Right lobe of liver (tissue), 6 donors: Measurements from ENCODE around the gene ARG2. TPM values are rescaled to one million over a fixed set of nuclear protein-coding genes. Genes with fewer than 3 reads are reported as not detected.
A peak's percentile ranks its signal among the peaks of the same experiment; 100 is the strongest.
"Not testable (repeated sequence)": the region's sequence is repeated elsewhere in the genome, so short reads cannot be mapped to it uniquely, and the experiment has no call there.

Experiments
- ATAC-seq, 4 donors: fragments of 200-7000 bp; cut with Tn5 transposase; one replicate each; pipeline ENCODE4 v1.9.1; 2020; ENCODE audit warnings: mild to moderate bottlenecking in 4 of 4, moderate library complexity in 4 of 4
- DNase-seq, 3 donors: peaks; one replicate each; pipeline ENCODE4 v3.0.0-alpha.2; 2020
- H3K27ac ChIP-seq, 3 donors: fragments of 200-600 bp; one replicate each; pipeline ENCODE4 v1.8.0; 2022
- H3K27me3 ChIP-seq, 2 donors: fragments of 200-600 bp; one replicate each; pipeline ENCODE4 v1.8.0; 2022
- H3K36me3 ChIP-seq, 4 donors: fragments of 200-600 bp; sonication (generic) in 1 of 4; one replicate each; pipeline versions ENCODE4 v1.5.1 to v1.8.0; 2017 to 2022; ENCODE audit warnings: control low read depth in 1 of 4
- H3K4me1 ChIP-seq, 4 donors: fragments of 200-600 bp; sonication (generic) in 1 of 4; one replicate each; pipeline versions ENCODE4 v1.5.1 to v1.8.0; 2017 to 2022; ENCODE audit warnings: control low read depth in 1 of 4
- H3K4me3 ChIP-seq, 3 donors: fragments of 200-600 bp; one replicate each; pipeline ENCODE4 v1.8.0; 2022
- H3K9me3 ChIP-seq, 4 donors: fragments of 200-600 bp; sonication (generic) in 1 of 4; one replicate each; pipeline versions ENCODE4 v1.5.1 to v1.8.0; 2017 to 2022; ENCODE audit warnings: control low read depth in 1 of 4
- POLR2A ChIP-seq: fragments of 450-650 bp; IDR thresholded peaks from one replicate; pipeline ENCODE4 v1.6.1; 2017; ENCODE audit warnings: antibody characterized with exemption, mild to moderate bottlenecking
- WGBS: methylation state at CpG from one replicate; pipeline ENCODE4 v1.1.6; 2018; ENCODE audit warnings: low coverage, low lambda C conversion rate; ENCODE audit not compliant: insufficient coverage; ENCODE audit errors: missing lambda C conversion rate; 5-methylcytosine and 5-hydroxymethylcytosine counted together
- intact Hi-C, 2 donors: fragments of 100-400 bp; cut with DNase I; formaldehyde crosslinking; loops; one replicate each; pipeline versions ENCODE4 v1.11.2 to v1.14.1; 2022
- total RNA-seq, 6 experiments: library from RNA; depleted of rRNA in 2 of 6; stranded (reverse); fragments of >200 nt in 2 of 6; fragmentation: NEBNext Ultra II Directional in 3 of 6; extraction: Animal tissue kit (Norgen Biotek cat#: 25700) in 3 of 6; gene quantifications; one replicate each; pipeline versions ENCODE4 v1.1.0 to v1.2.4, GENCODE V29; 2016 to 2023
- TF ChIP-seq, protein P1 (sequence below), 4 donors: fragments of 200-600 bp in 3 of 4; fragments of 450-650 bp in 1 of 4; IDR thresholded peaks; one replicate each; pipeline versions ENCODE4 v1.5.1 to v1.8.0; 2016 to 2022; ENCODE audit warnings: antibody characterized with exemption in 4 of 4, mild to moderate bottlenecking in 2 of 4
- donor health status: DM: no; HTN: yes; CAD: no.
- donor health status: DM: no; HTN: no; CAD: no.
- donor health status: DM: no; HTN: no; CAD: no.
- donor health status: DM: no; HTN: yes; CAD: no.
- donor health status: DM: no; HTN: yes; CAD: no.

The ARG2 gene
- total RNA-seq, 6 experiments from 2014 or later = 0.92 to 3.3 (median 1.7) TPM; not detected in 1

- intact Hi-C loops = no loop called here
- ATAC-seq (no peak), DNase-seq (no peak)
- Histone ChIP-seq H3K9me3 (no peaks in the 10 kb centered on the region), H3K4me3 (no peak overlapping the region), H3K27me3 (no peaks in the 10 kb centered on the region), H3K36me3 (no peaks in the 10 kb centered on the region), H3K27ac (no peak overlapping the region), H3K4me1 (peaks cover 0 to 11% (median 3%) of the 10 kb centered on the region in 4 donors)
- TF ChIP-seq, protein P1, sequence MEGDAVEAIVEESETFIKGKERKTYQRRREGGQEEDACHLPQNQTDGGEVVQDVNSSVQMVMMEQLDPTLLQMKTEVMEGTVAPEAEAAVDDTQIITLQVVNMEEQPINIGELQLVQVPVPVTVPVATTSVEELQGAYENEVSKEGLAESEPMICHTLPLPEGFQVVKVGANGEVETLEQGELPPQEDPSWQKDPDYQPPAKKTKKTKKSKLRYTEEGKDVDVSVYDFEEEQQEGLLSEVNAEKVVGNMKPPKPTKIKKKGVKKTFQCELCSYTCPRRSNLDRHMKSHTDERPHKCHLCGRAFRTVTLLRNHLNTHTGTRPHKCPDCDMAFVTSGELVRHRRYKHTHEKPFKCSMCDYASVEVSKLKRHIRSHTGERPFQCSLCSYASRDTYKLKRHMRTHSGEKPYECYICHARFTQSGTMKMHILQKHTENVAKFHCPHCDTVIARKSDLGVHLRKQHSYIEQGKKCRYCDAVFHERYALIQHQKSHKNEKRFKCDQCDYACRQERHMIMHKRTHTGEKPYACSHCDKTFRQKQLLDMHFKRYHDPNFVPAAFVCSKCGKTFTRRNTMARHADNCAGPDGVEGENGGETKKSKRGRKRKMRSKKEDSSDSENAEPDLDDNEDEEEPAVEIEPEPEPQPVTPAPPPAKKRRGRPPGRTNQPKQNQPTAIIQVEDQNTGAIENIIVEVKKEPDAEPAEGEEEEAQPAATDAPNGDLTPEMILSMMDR (IDR thresholded peaks at IDR 0.05) = no peak
- TF ChIP-seq POLR2A = no peak
- WGBS = 34% methylated on average over 2 of the region's 2 CpGs
Measured at GRCh38 chr14:67623114-67623513, 3.4 kb downstream of the ARG2 start.

DNA sequence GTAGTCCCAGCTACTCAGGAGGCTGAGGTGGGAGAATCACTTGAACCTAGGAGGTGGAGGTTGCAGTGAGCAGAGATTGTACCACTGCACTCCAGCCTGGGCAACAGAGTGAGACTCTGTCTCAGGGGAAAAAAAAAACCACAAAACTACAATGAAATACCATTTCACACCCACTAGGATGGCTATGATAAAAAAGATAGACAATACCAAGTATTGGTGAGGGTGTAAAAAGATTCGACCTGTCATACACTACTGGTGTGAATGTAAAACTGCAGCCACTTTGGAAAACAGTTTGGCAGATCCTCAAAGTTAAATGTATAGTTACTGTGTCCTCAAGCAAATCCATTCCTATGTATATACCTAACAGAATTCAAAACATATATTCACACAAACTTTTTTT is 6.4 kb downstream of the ARG2 start:
- H3K4me1 ChIP-seq, H3K9me3 ChIP-seq, intact Hi-C loops, H3K4me3 ChIP-seq, H3K27ac ChIP-seq, H3K36me3 ChIP-seq, H3K27me3 ChIP-seq, DNase-seq, ATAC-seq: not testable (repeated sequence)
- WGBS = 86% methylated on average over 1 of the region's 1 CpG

DNA sequence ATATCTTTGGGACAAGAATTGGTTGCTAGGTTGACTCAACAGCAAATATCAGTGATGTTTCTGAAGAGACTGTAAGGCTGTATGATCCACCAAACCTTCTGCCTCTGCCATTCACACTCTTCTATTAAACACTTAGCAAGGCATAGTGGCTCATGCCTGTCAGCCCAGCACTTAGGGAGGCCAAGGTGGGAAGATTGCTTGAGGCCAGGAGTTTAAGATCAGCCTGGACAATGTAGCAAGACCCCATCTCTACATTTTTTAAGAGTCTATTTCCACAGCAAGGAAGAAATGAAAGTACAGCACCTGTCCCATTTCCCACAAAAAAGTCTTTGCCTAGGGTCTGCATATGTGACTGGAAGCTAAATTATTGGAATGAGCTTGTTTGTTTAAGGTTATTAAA is 7.8 kb downstream of the ARG2 start:
- DNase-seq = no peak
- intact Hi-C loops = no loop called here
- H3K4me3 ChIP-seq = no peak overlapping the region
- no peak for TF ChIP-seq POLR2A
- TF ChIP-seq, protein P1 (IDR thresholded peaks at IDR 0.05) = no peak
- no peaks in the 10 kb centered on the region for H3K36me3 ChIP-seq
- no peaks in the 10 kb centered on the region for H3K9me3 ChIP-seq
- no peak for ATAC-seq
- H3K27me3 ChIP-seq = no peaks in the 10 kb centered on the region
- no peaks in the 10 kb centered on the region for H3K4me1 ChIP-seq
- no peak overlapping the region for H3K27ac ChIP-seq

- Histone ChIP-seq H3K27ac (no peak overlapping the region), H3K36me3 (no peaks in the 10 kb centered on the region), H3K4me1 (no peaks in the 10 kb centered on the region), H3K27me3 (no peaks in the 10 kb centered on the region), H3K4me3 (no peak overlapping the region), H3K9me3 (no peaks in the 10 kb centered on the region)
- no peak for TF ChIP-seq POLR2A
- TF ChIP-seq, protein P1 (IDR thresholded peaks at IDR 0.05) = no peak
- DNase-seq (no peak), ATAC-seq (no peak)
- WGBS = 94% methylated on average over 4 of the region's 4 CpGs
- intact Hi-C loops = no loop called here
Measured at GRCh38 chr14:67630186-67630585, 10.5 kb downstream of the ARG2 start.

GRCh38 chr14:67630938-67631337 is 11.2 kb downstream of the ARG2 start:
- ATAC-seq = peak; percentile 43 to 78 (median 58)
- H3K9me3 ChIP-seq = no peaks in the 10 kb centered on the region
- no peak overlapping the region for H3K27ac ChIP-seq
- no peak for TF ChIP-seq POLR2A
- TF ChIP-seq, protein P1 (IDR thresholded peaks at IDR 0.05) = no peak
- WGBS = 55% methylated on average over 5 of the region's 5 CpGs
- intact Hi-C loops = no loop called here
- DNase-seq = no peak
- H3K27me3 ChIP-seq = no peaks in the 10 kb centered on the region
- no peaks in the 10 kb centered on the region for H3K36me3 ChIP-seq
- no peak overlapping the region for H3K4me3 ChIP-seq
- H3K4me1 ChIP-seq = no peaks in the 10 kb centered on the region
